ENCODE results near the gene LRP5.

The LRP5 gene

GRCh38 chr11:68380786-68381622 is 68.6 kb downstream of the LRP5 start:
- TF ChIP-seq CTCF (conservative IDR thresholded peaks at IDR 0.05; ENCODE audit: low read depth) = no peak
- DNase-seq (ENCODE audit: low spot score) = no peak
- ChIA-PET CTCF (interaction anchor here (1.0 kb wide), 1 partner anchor 16 kb away, joined by 3 read pairs; no protein-coding TSS in a partner anchor), POLR2A (ENCODE audit: low non-redundant PET) (no interaction called here)
- peak overlapping the region; percentile 57 for H3K27ac ChIP-seq

- ChIA-PET CTCF (no interaction called here), POLR2A (ENCODE audit: low non-redundant PET) (no interaction called here)
- DNase-seq (ENCODE audit: low spot score) = no peak
- H3K27ac ChIP-seq = peak overlapping the region; percentile 57
- TF ChIP-seq CTCF (conservative IDR thresholded peaks at IDR 0.05; ENCODE audit: low read depth) = no peak
Observed at GRCh38 chr11:68381716-68382115, 69.3 kb downstream of the LRP5 start.

GRCh38 chr11:68382358-68382998 is 70.1 kb downstream of the LRP5 start:
- peak overlapping the region; percentile 57; the same call in 1 of the 2 replicates for H3K27ac ChIP-seq
- ChIA-PET CTCF (interaction anchor here (0.6 to 0.7 kb wide), 2 partner anchors 14 to 18 kb away, joined by 3 read pairs; no protein-coding TSS in a partner anchor), POLR2A (ENCODE audit: low non-redundant PET) (no interaction called here)
- no peak for DNase-seq (ENCODE audit: low spot score)
- no peak for TF ChIP-seq CTCF (conservative IDR thresholded peaks at IDR 0.05; ENCODE audit: low read depth)

- ChIA-PET CTCF (interaction anchor here (0.6 to 0.9 kb wide), 6 partner anchors 13 to 131 kb away, joined by 3 to 6 read pairs (median 3); no protein-coding TSS in a partner anchor), POLR2A (ENCODE audit: low non-redundant PET) (no interaction called here)
- peak; percentile 94 for TF ChIP-seq CTCF (conservative IDR thresholded peaks at IDR 0.05; ENCODE audit: low read depth)
- peak; percentile 51 for DNase-seq (ENCODE audit: low spot score)
- H3K27ac ChIP-seq = peak overlapping the region; percentile 15; the same call in 1 of the 2 replicates
Observed at GRCh38 chr11:68383976-68384501, 71.6 kb downstream of the LRP5 start.

- POLR2A ChIA-PET (ENCODE audit: low non-redundant PET) = no interaction called here
- CTCF ChIA-PET = interaction anchor here (0.8 to 1.1 kb wide), 3 partner anchors 11 to 127 kb away, joined by 3 read pairs; no protein-coding TSS in a partner anchor
- H3K27ac ChIP-seq = 0 out of 2 replicates have a peak overlapping the region, but pooled peaks have one; percentile 4
- no peak for DNase-seq (ENCODE audit: low spot score)
- no peak for TF ChIP-seq CTCF (conservative IDR thresholded peaks at IDR 0.05; ENCODE audit: low read depth)
Observed at GRCh38 chr11:68384530-68385081, 72.2 kb downstream of the LRP5 start.

- ChIA-PET POLR2A (ENCODE audit: low non-redundant PET) (no interaction called here), CTCF (interaction anchor here (0.9 to 1.1 kb wide), 3 partner anchors 11 to 136 kb away, joined by 3 read pairs; no protein-coding TSS in a partner anchor)
- TF ChIP-seq CTCF (conservative IDR thresholded peaks at IDR 0.05; ENCODE audit: low read depth) = no peak
- peak overlapping the region; percentile 4; the same call in 1 of the 2 replicates for H3K27ac ChIP-seq
- no peak for DNase-seq (ENCODE audit: low spot score)
Observed at GRCh38 chr11:68385128-68385527, 72.7 kb downstream of the LRP5 start.

Data from RWPE1 (cell line).